HepG2 (cell line): ENCODE measurements around the gene MRPL38. TPM values are rescaled to one million over a fixed set of nuclear protein-coding genes. Genes with fewer than 3 reads are reported as not detected.

ENCODE experiments used
- E2F1 ChIP-seq: sonication (generic); formaldehyde crosslinking; IDR thresholded peaks from 2 replicates; pipeline ENCODE4 v1.5.0; 2020; ENCODE audit warnings: missing genetic modification reagents
- MYPOP ChIP-seq: sonication (generic); formaldehyde crosslinking; IDR thresholded peaks from 2 replicates; pipeline ENCODE4 v1.8.1; 2023; ENCODE audit warnings: mild to moderate bottlenecking, moderate library complexity, missing genetic modification reagents
- NR2F1 ChIP-seq, 2 experiments: fragments of 450-650 bp in 1 of 2; formaldehyde crosslinking in 1 of 2; IDR thresholded peaks; 2 replicates each; pipeline versions ENCODE4 v1.5.0 to v1.6.1; 2016 to 2020; ENCODE audit warnings: mild to moderate bottlenecking in 1 of 2, missing compliant biosample characterization in 1 of 2, missing genetic modification reagents in 1 of 2, moderate library complexity in 1 of 2
- ZHX2 ChIP-seq, 2 experiments: sonication (generic) in 1 of 2; formaldehyde crosslinking in 1 of 2; IDR thresholded peaks; 2 replicates each; pipeline versions ENCODE4 v1.6.1 to v1.9.0; 2014 to 2022; ENCODE audit warnings: antibody characterized with exemption in 1 of 2, borderline replicate concordance in 1 of 2, inconsistent platforms in 1 of 2, low read depth in 1 of 2, missing genetic modification reagents in 1 of 2
- ZNF407 ChIP-seq: sonication (generic); formaldehyde crosslinking; IDR thresholded peaks from one replicate; pipeline ENCODE4 v1.5.1; 2020; ENCODE audit warnings: mild to moderate bottlenecking, missing genetic modification reagents; ENCODE audit errors: not compliant biosample characterization
- ZNF800 ChIP-seq: sonication (generic); formaldehyde crosslinking; IDR thresholded peaks from 2 replicates; pipeline ENCODE4 v1.4.0; 2020; ENCODE audit warnings: missing genetic modification reagents
- polyA plus RNA-seq, 8 experiments: library from polyadenylated mRNA; depleted of rRNA in 3 of 8; stranded (reverse) in 7 of 8; unstranded in 1 of 8; fragments of >200 nt; fragmentation: Illumina TruSeq in 4 of 8; extraction: Trizol in 4 of 8; gene quantifications; 2 replicates each; pipeline versions ENCODE4 v1.2.1 to v1.2.3, GENCODE V29; 2011 to 2016; ENCODE audit warnings: low read depth in 4 of 8, missing spikeins in 1 of 8, mixed read lengths in 1 of 8; ENCODE audit not compliant: insufficient read depth in 1 of 8
- total RNA-seq, 5 experiments: library from RNA; depleted of rRNA; stranded (reverse); fragments of >200 nt; fragmentation: Illumina TruSeq; extraction: Trizol; gene quantifications; 2 replicates each; pipeline ENCODE4 v1.2.3, GENCODE V29; 2016; ENCODE audit warnings: low read depth in 1 of 5

Gene MRPL38
- total and polyA plus RNA-seq, 2 of the 13 experiments (the other 11 are each of a cell fraction or from before 2014, with no cell fraction given) = 83.7 to 125 TPM

GRCh38 chr17:75869282-75870141 is 35.2 kb downstream of the MRPL38 start (continued):
- TF ChIP-seq ZNF800 (CRISPR knock-in tag) (peak; percentile 56; the same call in 1 of the 2 replicates), E2F1 (no peak), ZHX2 (IDR thresholded peaks at IDR 0.05; ENCODE audit: low read depth) (no peak), ZHX2 (CRISPR knock-in tag; IDR thresholded peaks at IDR 0.05; ENCODE audit: borderline replicate concordance) (no peak), NR2F1 (CRISPR knock-in tag; IDR thresholded peaks at IDR 0.05) (peak in 1 of 2 experiments; percentile 49; a peak in 1 of 4 replicates), ZNF407 (no peak), MYPOP (CRISPR knock-in tag) (peak; percentile 90; the same call in 1 of the 2 replicates)
